SK-N-SH (cell line): Measurements from ENCODE around the gene PGS1. TPM values are rescaled to one million over a fixed set of nuclear protein-coding genes. Genes with fewer than 3 reads are reported as not detected.

Experiments
- CTCF ChIA-PET: fragments of 300-600, 350-600 bp; formaldehyde crosslinking; extraction: SDS; loops from one replicate; lab custom pipeline; 2021; lab: Yijun Ruan, JAX
- POLR2A ChIA-PET: fragments of 350-600 bp; sonication (Branson Sonifier 250); formaldehyde crosslinking; extraction: SDS; loops from one replicate; lab custom pipeline; 2020; ENCODE audit warnings: antibody characterized with exemption, inconsistent platforms; lab: Yijun Ruan, JAX
- DNase-seq: peaks from one replicate; pipeline ENCODE4 v3.0.0; 2012
- H2AFZ ChIP-seq: fragments of 200-600 bp; sonication (generic); 2 replicates; pipeline ENCODE4 v1.8.1; 2016; ENCODE audit warnings: antibody characterized with exemption, mild to moderate bottlenecking, low read depth
- H3F3A ChIP-seq: fragments of 200-600 bp; sonication (generic); replicated peaks from 2 replicates; pipeline ENCODE3; 2016; ENCODE audit warnings: antibody characterized with exemption, mild to moderate bottlenecking; ENCODE audit not compliant: insufficient read depth
- H3K27ac ChIP-seq, 2 experiments: fragments of 200-500 bp in 1 of 2; fragments of 200-600 bp in 1 of 2; sonication (Bioruptor generic) in 1 of 2; sonication (generic), shearing (Covaris generic) in 1 of 2; 2 replicates each; pipeline versions ENCODE4 v1.5.1 to v1.6.1; 2014 to 2016; ENCODE audit warnings: low read depth in 2 of 2, inconsistent platforms in 1 of 2, low read length in 1 of 2, mild to moderate bottlenecking in 1 of 2, mixed read lengths in 1 of 2
- H3K27me3 ChIP-seq: fragments of 200-600 bp; sonication (generic), shearing (Covaris generic); 2 replicates; pipeline ENCODE4 v1.6.1; 2016; ENCODE audit warnings: mixed run types; ENCODE audit not compliant: insufficient read depth
- H3K36me3 ChIP-seq, 2 experiments: fragments of 200-500 bp in 1 of 2; fragments of 200-600 bp in 1 of 2; sonication (Bioruptor generic) in 1 of 2; sonication (generic) in 1 of 2; replicated peaks in 1 of 2; 2 replicates each; pipeline versions ENCODE3 to v1.5.1; 2014 to 2016; ENCODE audit warnings: low read length in 1 of 2, mild to moderate bottlenecking in 1 of 2; ENCODE audit not compliant: insufficient read depth in 2 of 2, control insufficient read depth in 1 of 2
- H3K4me1 ChIP-seq, 2 experiments: fragments of 200-500 bp in 1 of 2; fragments of 200-600 bp in 1 of 2; sonication (Bioruptor generic) in 1 of 2; sonication (generic), shearing (Covaris generic) in 1 of 2; 2 replicates each; pipeline versions ENCODE4 v1.5.1 to v1.6.1; 2014 to 2016; ENCODE audit warnings: low read depth in 1 of 2, low read length in 1 of 2, mixed run types in 1 of 2; ENCODE audit not compliant: insufficient read depth in 2 of 2, control insufficient read depth in 1 of 2
- H3K4me2 ChIP-seq: fragments of 200-600 bp; sonication (generic), shearing (Covaris generic); 2 replicates; pipeline ENCODE4 v1.6.1; 2017; ENCODE audit warnings: mixed run types
- H3K4me3 ChIP-seq, 2 experiments: fragments of 200-500 bp in 1 of 2; fragments of 200-600 bp in 1 of 2; sonication (Bioruptor generic) in 1 of 2; sonication (generic), shearing (Covaris generic) in 1 of 2; 2 replicates each; pipeline versions ENCODE4 v1.5.1 to v1.8.1; 2014 to 2016; ENCODE audit warnings: low read depth in 2 of 2, inconsistent platforms in 1 of 2, low read length in 1 of 2, mild to moderate bottlenecking in 1 of 2, mixed read lengths in 1 of 2, moderate library complexity in 1 of 2
- H3K79me2 ChIP-seq: fragments of 200-600 bp; sonication (generic); 2 replicates; pipeline ENCODE4 v1.8.1; 2017; ENCODE audit warnings: mild to moderate bottlenecking; ENCODE audit not compliant: insufficient read depth
- H3K9ac ChIP-seq: fragments of 200-600 bp; sonication (generic); 2 replicates; pipeline ENCODE4 v1.6.1; 2017; ENCODE audit warnings: mixed run types
- H3K9me2 ChIP-seq: fragments of 200-600 bp; sonication (generic); 2 replicates; pipeline ENCODE4 v1.6.1; 2017; ENCODE audit warnings: mixed run types
- H3K9me3 ChIP-seq: fragments of 200-600 bp; sonication (generic); 2 replicates; pipeline ENCODE4 v1.6.1; 2017; ENCODE audit warnings: mixed run types, mild to moderate bottlenecking, moderate library complexity
- H4K20me1 ChIP-seq: fragments of 200-600 bp; sonication (generic); 2 replicates; pipeline ENCODE4 v1.6.1; 2017; ENCODE audit warnings: mild to moderate bottlenecking, mixed run types; ENCODE audit not compliant: insufficient read depth
- CHD2 ChIP-seq: fragments of 150-350 bp; IDR thresholded peaks from 2 replicates; pipeline ENCODE4 v1.6.1; 2018; ENCODE audit warnings: low read length; ENCODE audit not compliant: partially characterized antibody
- FOSL2 ChIP-seq: IDR thresholded peaks from 2 replicates; pipeline ENCODE4 v1.4.0; 2012; ENCODE audit warnings: low read depth, mild to moderate bottlenecking, moderate library complexity, borderline replicate concordance
- FOXM1 ChIP-seq: IDR thresholded peaks from 2 replicates; pipeline ENCODE4 v1.4.0; 2012; ENCODE audit warnings: low read depth, mild to moderate bottlenecking
- JUND ChIP-seq: IDR thresholded peaks from 2 replicates; pipeline ENCODE4 v1.4.0; 2012
- MEF2A ChIP-seq: IDR thresholded peaks from 2 replicates; pipeline ENCODE4 v1.4.0; 2012; ENCODE audit warnings: low read depth, borderline replicate concordance
- MXI1 ChIP-seq: IDR thresholded peaks from 2 replicates; pipeline ENCODE4 v1.6.1; 2012; ENCODE audit warnings: mild to moderate bottlenecking, low read depth, low read length, improper control_type of control experiment
- NRF1 ChIP-seq: IDR thresholded peaks from 2 replicates; pipeline ENCODE4 v1.6.1; 2012; ENCODE audit warnings: low read depth, mild to moderate bottlenecking, low read length
- PBX3 ChIP-seq: IDR thresholded peaks from 2 replicates; pipeline ENCODE4; 2012
- RFX5 ChIP-seq: IDR thresholded peaks from 2 replicates; pipeline ENCODE4 v1.6.1; 2012; ENCODE audit warnings: mild to moderate bottlenecking, improper control_type of control experiment, low read length
- SIN3A ChIP-seq: IDR thresholded peaks from 2 replicates; pipeline ENCODE4 v1.6.1; 2012; ENCODE audit warnings: low read depth, mild to moderate bottlenecking, low read length, moderate library complexity, borderline replicate concordance
- USF2 ChIP-seq: fragments of 150-350 bp; IDR thresholded peaks from 2 replicates; pipeline ENCODE4 v1.6.1; 2017; ENCODE audit warnings: antibody characterized with exemption, low read length, low read depth, borderline replicate concordance
- WGBS: methylation state at CpG from one replicate; pipeline ENCODE4 v1.1.6; 2017; ENCODE audit warnings: low lambda C conversion rate; 5-methylcytosine and 5-hydroxymethylcytosine counted together
- polyA plus RNA-seq, 3 experiments: library from polyadenylated mRNA; depleted of rRNA; stranded (reverse); fragments of >200 nt; gene quantifications; 2 replicates each; pipeline ENCODE4 v1.2.3, GENCODE V29; 2012
- TF ChIP-seq, protein P1 (sequence below): IDR thresholded peaks from 2 replicates; pipeline ENCODE4 v1.4.0; 2012; ENCODE audit warnings: low read depth, borderline replicate concordance
- TF ChIP-seq, protein P2 (sequence below): fragments of 150-350 bp; IDR thresholded peaks from 2 replicates; pipeline ENCODE4 v1.6.1; 2016; ENCODE audit warnings: mild to moderate bottlenecking, low read depth, low read length

Gene PGS1
- polyA plus RNA-seq, 1 of the 3 experiments (the other 2 are of a cell fraction): 88.4 TPM

DNA sequence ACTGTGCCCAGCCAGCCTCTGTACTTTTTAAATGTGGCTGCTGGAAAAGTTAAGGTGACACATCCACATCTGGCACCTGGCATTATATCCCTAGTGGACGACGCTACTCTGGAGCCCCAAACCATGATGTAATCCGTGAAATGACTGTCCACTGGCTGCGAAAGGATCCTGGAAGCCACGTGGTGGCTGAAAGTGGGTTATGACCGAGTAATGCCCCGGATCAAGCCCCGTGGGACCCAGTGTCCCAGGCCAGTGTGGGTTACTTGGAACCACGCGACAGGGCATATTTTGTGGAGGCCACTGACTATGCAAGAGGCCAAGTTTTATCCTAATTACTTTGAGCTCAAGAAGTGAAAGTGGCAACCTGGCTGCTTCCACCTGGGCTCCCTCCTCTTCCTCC is 79.6 kb downstream of the PGS1 start:
- WGBS: 72% methylated on average over 10 of the region's 10 CpGs
- CTCF ChIA-PET: interaction anchor here (1.0 to 1.3 kb wide), 3 partner anchors 12 to 250 kb away, joined by 3 to 6 read pairs (median 4); no protein-coding TSS in a partner anchor
- POLR2A ChIA-PET: no interaction called here

More for the DNA sequence above, 79.6 kb downstream of the PGS1 start:
- no peak for TF ChIP-seq SIN3A
- no peak for TF ChIP-seq MEF2A
- no peak for TF ChIP-seq MXI1
- TF ChIP-seq CHD2: no peak
- TF ChIP-seq PBX3: no peak
- no peak for TF ChIP-seq RFX5
- TF ChIP-seq, protein P1, sequence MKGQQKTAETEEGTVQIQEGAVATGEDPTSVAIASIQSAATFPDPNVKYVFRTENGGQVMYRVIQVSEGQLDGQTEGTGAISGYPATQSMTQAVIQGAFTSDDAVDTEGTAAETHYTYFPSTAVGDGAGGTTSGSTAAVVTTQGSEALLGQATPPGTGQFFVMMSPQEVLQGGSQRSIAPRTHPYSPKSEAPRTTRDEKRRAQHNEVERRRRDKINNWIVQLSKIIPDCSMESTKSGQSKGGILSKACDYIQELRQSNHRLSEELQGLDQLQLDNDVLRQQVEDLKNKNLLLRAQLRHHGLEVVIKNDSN: no peak
- TF ChIP-seq USF2: no peak
- TF ChIP-seq NRF1: no peak
- TF ChIP-seq FOSL2: no peak
- TF ChIP-seq FOXM1: no peak
- TF ChIP-seq, protein P2, sequence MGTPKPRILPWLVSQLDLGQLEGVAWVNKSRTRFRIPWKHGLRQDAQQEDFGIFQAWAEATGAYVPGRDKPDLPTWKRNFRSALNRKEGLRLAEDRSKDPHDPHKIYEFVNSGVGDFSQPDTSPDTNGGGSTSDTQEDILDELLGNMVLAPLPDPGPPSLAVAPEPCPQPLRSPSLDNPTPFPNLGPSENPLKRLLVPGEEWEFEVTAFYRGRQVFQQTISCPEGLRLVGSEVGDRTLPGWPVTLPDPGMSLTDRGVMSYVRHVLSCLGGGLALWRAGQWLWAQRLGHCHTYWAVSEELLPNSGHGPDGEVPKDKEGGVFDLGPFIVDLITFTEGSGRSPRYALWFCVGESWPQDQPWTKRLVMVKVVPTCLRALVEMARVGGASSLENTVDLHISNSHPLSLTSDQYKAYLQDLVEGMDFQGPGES: no peak
- TF ChIP-seq JUND: no peak
- TF ChIP-seq, all 33 proteins: peak for 0
- H3K4me1 ChIP-seq: no peaks in the 10 kb centered on the region; a peak in 1 of 4 replicates
- no peak for DNase-seq
- H3K9me3 ChIP-seq: no peaks in the 10 kb centered on the region
- H3K9ac ChIP-seq: no peak overlapping the region
- H3F3A ChIP-seq: no peaks in the 10 kb centered on the region
- H4K20me1 ChIP-seq: no peaks in the 10 kb centered on the region
- no peaks in the 10 kb centered on the region for H3K9me2 ChIP-seq
- no peaks in the 10 kb centered on the region for H3K27me3 ChIP-seq
- no peak overlapping the region for H2AFZ ChIP-seq
- no peak overlapping the region for H3K4me2 ChIP-seq
- no peaks in the 10 kb centered on the region for H3K36me3 ChIP-seq
- H3K79me2 ChIP-seq: no peaks in the 10 kb centered on the region
- no peak overlapping the region for H3K4me3 ChIP-seq
- no peak overlapping the region for H3K27ac ChIP-seq
